Mesangial cell (primary cell): ENCODE data around the gene MEX3B. TPM values are rescaled to one million over a fixed set of nuclear protein-coding genes. Genes with fewer than 3 reads are reported as not detected.

Experiments
- total RNA-seq: library from RNA; depleted of rRNA; stranded (reverse); fragments of >200 nt; gene quantifications from 2 replicates; pipeline ENCODE4 v1.2.3, GENCODE V29; 2015

The MEX3B gene
- total RNA-seq, result 11.2 and 19.9 TPM in 2 replicates

GRCh38 chr15:82045892-82046665 lies at the start of gene MEX3B:
TSS of gene MEX3B (minus strand) at chr15:82046018. CDS start at chr15:82045705, 313 bp downstream.

Other genes with a start within 250 kb of the MEX3B start
- 8.2 and 11.9 TPM in 2 replicates for gene EFL1, start 216.7 kb upstream of the MEX3B start, total RNA-seq
- gene SAXO2, start 216.8 kb upstream of the MEX3B start, total RNA-seq, result 5.5 TPM in 1 of 2 replicates, not detected in the other